PC-3 (cell line): Measurements from ENCODE around the gene L3MBTL2. TPM values are rescaled to one million over a fixed set of nuclear protein-coding genes. Genes with fewer than 3 reads are reported as not detected.

Source experiments
- ATAC-seq: fragments of 200-7000 bp; cut with Tn5 transposase; 2 replicates; pipeline ENCODE4 v1.9.1; 2020; ENCODE audit warnings: mild to moderate bottlenecking, moderate library complexity
- BruUV-seq: library from RNA; stranded (reverse); fragments of 400-500 nt; replicated peaks from 2 replicates; lab custom pipeline; 2021; lab: Mats Ljungman, UMichigan
- CTCF ChIA-PET: fragments of 300-600 bp; sonication (Branson Sonifier 250); formaldehyde crosslinking; loops from one replicate; lab custom pipeline; 2022; ENCODE audit warnings: antibody characterized with exemption; lab: Charles Lee
- POLR2A ChIA-PET: fragments of 300-600 bp; sonication (Branson Sonifier 250); formaldehyde crosslinking; loops from one replicate; lab custom pipeline; 2022; ENCODE audit warnings: antibody characterized with exemption; ENCODE audit not compliant: unreplicated experiment; lab: Charles Lee
- DNase-seq: peaks from one replicate; pipeline ENCODE4 v3.0.0-alpha.2; 2015
- H2AFZ ChIP-seq: fragments of 300-600 bp; sonication (generic); 2 replicates; pipeline ENCODE4 v1.6.0; 2016; ENCODE audit warnings: antibody characterized with exemption, low read length
- H3F3A ChIP-seq: fragments of 300-600 bp; sonication (generic); one replicate; pipeline ENCODE4 v1.6.0; 2017; ENCODE audit warnings: antibody characterized with exemption, low read length, control low read depth, mild to moderate bottlenecking; ENCODE audit not compliant: unreplicated experiment
- H3K27ac ChIP-seq: fragments of 300-600 bp; sonication (generic); 2 replicates; pipeline ENCODE4 v1.5.1; 2016; ENCODE audit warnings: mild to moderate bottlenecking, low read length
- H3K27me3 ChIP-seq: fragments of 300-600 bp; sonication (generic); 2 replicates; pipeline ENCODE4 v1.6.1; 2016; ENCODE audit warnings: low read length, mixed read lengths
- H3K36me3 ChIP-seq: fragments of 300-600 bp; sonication (generic); 2 replicates; pipeline ENCODE4 v1.6.1; 2016; ENCODE audit warnings: low read depth, mixed run types, low read length, mixed read lengths
- H3K4me1 ChIP-seq: fragments of 300-600 bp; sonication (generic); 2 replicates; pipeline ENCODE4 v1.5.1; 2016; ENCODE audit warnings: low read length; ENCODE audit not compliant: insufficient read depth
- H3K4me2 ChIP-seq: fragments of 300-600 bp; sonication (generic); 2 replicates; pipeline ENCODE4 v1.6.0; 2016; ENCODE audit warnings: low read length
- H3K4me3 ChIP-seq: fragments of 300-600 bp; sonication (generic); 2 replicates; pipeline ENCODE4 v1.5.1; 2016; ENCODE audit warnings: mild to moderate bottlenecking, low read length, mixed read lengths
- H3K79me2 ChIP-seq: fragments of 300-600 bp; sonication (generic); 2 replicates; pipeline ENCODE4 v1.6.1; 2017; ENCODE audit warnings: low read length, mixed read lengths
- H3K9ac ChIP-seq: fragments of 300-600 bp; sonication (generic); 2 replicates; pipeline ENCODE4 v1.6.0; 2016; ENCODE audit warnings: mild to moderate bottlenecking, low read length
- H3K9me2 ChIP-seq: fragments of 300-600 bp; sonication (generic); replicated peaks from 2 replicates; pipeline ENCODE4 v1.6.1; 2016; ENCODE audit warnings: mixed run types, low read length, mixed read lengths
- H3K9me3 ChIP-seq: fragments of 300-600 bp; sonication (generic); 2 replicates; pipeline ENCODE4 v1.6.1; 2016; ENCODE audit warnings: low read length, mixed read lengths
- H4K20me1 ChIP-seq: fragments of 300-600 bp; sonication (generic); 2 replicates; pipeline ENCODE4 v1.6.1; 2016; ENCODE audit warnings: low read length, mixed read lengths
- CTCF ChIP-seq: fragments of 300-600 bp; sonication (generic); conservative IDR thresholded peaks from 2 replicates; pipeline ENCODE4 v1.5.1; 2017; ENCODE audit warnings: antibody characterized with exemption, low read depth, mild to moderate bottlenecking, low read length
- EZH2 ChIP-seq: fragments of 300-600 bp; sonication (generic); IDR thresholded peaks from one replicate; pipeline ENCODE4 v1.6.1; 2017; ENCODE audit warnings: antibody characterized with exemption, mild to moderate bottlenecking, low read length; ENCODE audit not compliant: unreplicated experiment
- EZH2phosphoT487 ChIP-seq: fragments of 300-600 bp; sonication (generic); IDR thresholded peaks from 2 replicates; pipeline ENCODE4 v1.6.1; 2018; ENCODE audit warnings: mild to moderate bottlenecking, antibody characterized with exemption, low read length, borderline replicate concordance
- intact Hi-C: fragments of 100-400 bp; cut with micrococcal nuclease; formaldehyde crosslinking; loops from 2 replicates; pipeline ENCODE4 v1.9.0; 2023
- total RNA-seq: library from RNA; depleted of rRNA; stranded (reverse); fragments of >200 nt; gene quantifications from 2 replicates; pipeline ENCODE4 v1.2.3, GENCODE V29; 2014

L3MBTL2 gene
- total RNA-seq, 1 experiment from 2014 or later, result 22.7 TPM

GRCh38 chr22:41260871-41261270 is 55.8 kb downstream of the L3MBTL2 start:
- CTCF ChIA-PET, result no interaction called here
- no TSS peak for BruUV-seq
- no peak for ATAC-seq

GRCh38 chr22:41261541-41262249 is 56.6 kb downstream of the L3MBTL2 start:
- Histone ChIP-seq H3K9me2 (no peaks in the 10 kb centered on the region), H3K4me1 (peaks cover 10% of the 10 kb centered on the region), H3K36me3 (peaks cover 41% of the 10 kb centered on the region), H3K4me2 (no peak overlapping the region), H3K4me3 (no peak overlapping the region), H2AFZ (no peak overlapping the region), H3K9me3 (no peaks in the 10 kb centered on the region), H3K27me3 (no peaks in the 10 kb centered on the region), H3F3A (no peaks in the 10 kb centered on the region), H4K20me1 (no peaks in the 10 kb centered on the region), H3K79me2 (no peaks in the 10 kb centered on the region), H3K27ac (no peak overlapping the region), H3K9ac (no peak overlapping the region)
- no peak for TF ChIP-seq EZH2
- no peak for TF ChIP-seq EZH2phosphoT487
- no peak for TF ChIP-seq CTCF
- intact Hi-C loops, result no loop called here
- ATAC-seq (no peak), DNase-seq (no peak)
- no TSS peak for BruUV-seq
- ChIA-PET POLR2A (no interaction called here), CTCF (no interaction called here)

More at GRCh38 chr22:41260871-41261270, 55.8 kb downstream of the L3MBTL2 start:
- H3K36me3 ChIP-seq, result peaks cover 43% of the 10 kb centered on the region
- no peak overlapping the region for H2AFZ ChIP-seq
- no peaks in the 10 kb centered on the region for H3K9me2 ChIP-seq
- TF ChIP-seq EZH2, result no peak
- TF ChIP-seq EZH2phosphoT487, result no peak
- TF ChIP-seq CTCF, result no peak
- POLR2A ChIA-PET, result no interaction called here
- H3K4me1 ChIP-seq, result peaks cover 18% of the 10 kb centered on the region
- no peak for DNase-seq
- H3K27ac ChIP-seq, result no peak overlapping the region
- H3K9me3 ChIP-seq, result no peaks in the 10 kb centered on the region
- no peak overlapping the region for H3K4me3 ChIP-seq
- intact Hi-C loops, result no loop called here
- 0 out of 2 replicates have a peak, but pooled peaks cover 2% of the 10 kb centered on the region for H3K79me2 ChIP-seq
- H3K27me3 ChIP-seq, result no peaks in the 10 kb centered on the region
- no peaks in the 10 kb centered on the region for H4K20me1 ChIP-seq
- H3K4me2 ChIP-seq, result no peak overlapping the region
- H3F3A ChIP-seq, result no peaks in the 10 kb centered on the region
- H3K9ac ChIP-seq, result no peak overlapping the region

GRCh38 chr22:41262250-41262765 is 57.2 kb downstream of the L3MBTL2 start:
- H3K4me3 ChIP-seq, result no peak overlapping the region
- H3K9me2 ChIP-seq, result no peaks in the 10 kb centered on the region
- H3K9ac ChIP-seq, result no peak overlapping the region
- POLR2A ChIA-PET, result no interaction called here
- CTCF ChIA-PET, result no interaction called here
- TF ChIP-seq EZH2, result no peak
- no peak for TF ChIP-seq EZH2phosphoT487
- TF ChIP-seq CTCF, result no peak
- no peaks in the 10 kb centered on the region for H4K20me1 ChIP-seq
- H3K4me1 ChIP-seq, result peaks cover 4% of the 10 kb centered on the region
- H3K9me3 ChIP-seq, result no peaks in the 10 kb centered on the region
- no peaks in the 10 kb centered on the region for H3K27me3 ChIP-seq
- intact Hi-C loops, result no loop called here
- no peaks in the 10 kb centered on the region for H3F3A ChIP-seq
- H3K79me2 ChIP-seq, result no peaks in the 10 kb centered on the region
- ATAC-seq (no peak), DNase-seq (no peak)
- H3K27ac ChIP-seq, result no peak overlapping the region
- H3K36me3 ChIP-seq, result peaks cover 41% of the 10 kb centered on the region
- H2AFZ ChIP-seq, result no peak overlapping the region
- H3K4me2 ChIP-seq, result no peak overlapping the region
- no TSS peak for BruUV-seq
